Gastrocnemius medialis (tissue), 4 donors: ENCODE results near the gene SOWAHC. TPM values are rescaled to one million over a fixed set of nuclear protein-coding genes. Genes with fewer than 3 reads are reported as not detected.

Source experiments
- ATAC-seq, 2 donors: fragments of 150-250 bp; one replicate each; pipeline ENCODE4 v1.9.1; 2016
- DNase-seq, 2 donors: peaks; one replicate each; pipeline ENCODE4 v3.0.0-alpha.2; 2019
- H3K27ac ChIP-seq, 4 donors: fragments of 200-600 bp; sonication (generic); 1 replicate in 1 of 4; 2 replicates in 3 of 4; pipeline ENCODE4 v1.5.1; 2016 to 2018; ENCODE audit warnings: mild to moderate bottlenecking in 2 of 4, moderate library complexity in 1 of 4
- H3K27me3 ChIP-seq, 3 donors: fragments of 200-600 bp; sonication (generic) in 2 of 3; 1 replicate in 1 of 3; 2 replicates in 2 of 3; pipeline versions ENCODE4 v1.5.1 to v1.6.0; 2016 to 2019; ENCODE audit warnings: mild to moderate bottlenecking in 1 of 3, moderate library complexity in 1 of 3
- H3K36me3 ChIP-seq, 2 donors: fragments of 200-600 bp; sonication (generic) in 1 of 2; one replicate each; pipeline ENCODE4 v1.5.1; 2017 to 2018
- H3K4me1 ChIP-seq, 2 donors: fragments of 200-600 bp; sonication (generic) in 1 of 2; one replicate each; pipeline ENCODE4 v1.5.1; 2016 to 2017; ENCODE audit warnings: mild to moderate bottlenecking in 2 of 2
- H3K4me3 ChIP-seq, 4 donors: fragments of 200-600 bp; sonication (generic) in 3 of 4; 1 replicate in 1 of 4; 2 replicates in 3 of 4; pipeline ENCODE4 v1.5.1; 2016 to 2019; ENCODE audit warnings: mild to moderate bottlenecking in 2 of 4
- H3K9me3 ChIP-seq, 3 donors: fragments of 200-600 bp; sonication (generic) in 2 of 3; 1 replicate in 1 of 3; 2 replicates in 2 of 3; pipeline ENCODE4 v1.5.1; 2016 to 2019
- POLR2A ChIP-seq, 2 donors: fragments of 450-650 bp; IDR thresholded peaks; one replicate each; pipeline ENCODE4 v1.6.1; 2017; ENCODE audit warnings: antibody characterized with exemption in 2 of 2, mild to moderate bottlenecking in 2 of 2, moderate library complexity in 2 of 2
- in situ Hi-C, 4 donors: fragments of 200-750 bp; cut with MboI; loops; one replicate each; pipeline versions ENCODE4 v1.15.0 to v1.8.0; 2017; ENCODE audit warnings: low sequenced_read_pairs in 4 of 4
- intact Hi-C: fragments of 100-400 bp; cut with DNase I; formaldehyde crosslinking; loops from one replicate; pipeline ENCODE4 v1.15.1; 2023; ENCODE audit warnings: low total_unique reads
- total RNA-seq, 4 donors: library from RNA; depleted of rRNA; stranded (reverse); fragments of >200 nt; gene quantifications; one replicate each; pipeline versions ENCODE4 v1.1.0 to v1.2.3, GENCODE V29; 2016
- TF ChIP-seq, protein P1 (sequence below), 5 experiments: fragments of 450-650 bp in 3 of 5; fragments of 200-600 bp in 2 of 5; sonication (generic) in 2 of 5; IDR thresholded peaks in 4 of 5; conservative IDR thresholded peaks in 1 of 5; 1 replicate in 4 of 5; 2 replicates in 1 of 5; pipeline ENCODE4 v1.5.1; 2016 to 2019; ENCODE audit warnings: antibody characterized with exemption in 5 of 5, mild to moderate bottlenecking in 3 of 5, moderate library complexity in 3 of 5

Gene SOWAHC
- total RNA-seq, 4 donors from 2014 or later, result 0.75 to 1.4 (median 0.96) TPM

DNA sequence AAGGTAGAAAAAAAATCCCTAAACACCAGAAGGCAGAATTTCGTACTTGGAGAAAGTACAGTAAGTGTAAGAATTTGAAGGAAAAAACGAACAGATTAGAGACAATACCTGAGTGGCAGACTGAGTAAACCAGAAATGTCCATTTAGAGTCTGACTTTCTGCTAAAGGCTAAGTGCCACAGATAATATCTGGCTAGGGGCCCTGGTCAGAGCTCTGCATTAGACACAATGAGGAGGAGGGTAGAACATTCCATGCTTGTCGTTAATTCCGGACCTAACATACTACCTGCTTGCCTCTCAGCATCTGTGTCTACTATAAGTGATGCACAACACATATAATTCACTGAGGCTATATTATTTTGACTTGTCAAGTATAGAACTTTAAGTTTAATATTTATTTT lies 18.5 kb upstream of the SOWAHC start:
- no peaks in the 10 kb centered on the region for H3K4me1 ChIP-seq
- in situ Hi-C loops (no loop called here), intact Hi-C loops (no loop called here)
- no peaks in the 10 kb centered on the region for H3K36me3 ChIP-seq
- no peaks in the 10 kb centered on the region for H3K27me3 ChIP-seq
- ATAC-seq (no peak), DNase-seq (no peak)
- no peak overlapping the region for H3K4me3 ChIP-seq
- TF ChIP-seq POLR2A (IDR thresholded peaks at IDR 0.05), result no peak
- TF ChIP-seq, protein P1, sequence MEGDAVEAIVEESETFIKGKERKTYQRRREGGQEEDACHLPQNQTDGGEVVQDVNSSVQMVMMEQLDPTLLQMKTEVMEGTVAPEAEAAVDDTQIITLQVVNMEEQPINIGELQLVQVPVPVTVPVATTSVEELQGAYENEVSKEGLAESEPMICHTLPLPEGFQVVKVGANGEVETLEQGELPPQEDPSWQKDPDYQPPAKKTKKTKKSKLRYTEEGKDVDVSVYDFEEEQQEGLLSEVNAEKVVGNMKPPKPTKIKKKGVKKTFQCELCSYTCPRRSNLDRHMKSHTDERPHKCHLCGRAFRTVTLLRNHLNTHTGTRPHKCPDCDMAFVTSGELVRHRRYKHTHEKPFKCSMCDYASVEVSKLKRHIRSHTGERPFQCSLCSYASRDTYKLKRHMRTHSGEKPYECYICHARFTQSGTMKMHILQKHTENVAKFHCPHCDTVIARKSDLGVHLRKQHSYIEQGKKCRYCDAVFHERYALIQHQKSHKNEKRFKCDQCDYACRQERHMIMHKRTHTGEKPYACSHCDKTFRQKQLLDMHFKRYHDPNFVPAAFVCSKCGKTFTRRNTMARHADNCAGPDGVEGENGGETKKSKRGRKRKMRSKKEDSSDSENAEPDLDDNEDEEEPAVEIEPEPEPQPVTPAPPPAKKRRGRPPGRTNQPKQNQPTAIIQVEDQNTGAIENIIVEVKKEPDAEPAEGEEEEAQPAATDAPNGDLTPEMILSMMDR (IDR thresholded peaks at IDR 0.05 in 4 of 5, conservative IDR thresholded peaks at IDR 0.05 in 1 of 5), result no peak
- H3K9me3 ChIP-seq, result no peaks in the 10 kb centered on the region
- H3K27ac ChIP-seq, result no peak overlapping the region

DNA sequence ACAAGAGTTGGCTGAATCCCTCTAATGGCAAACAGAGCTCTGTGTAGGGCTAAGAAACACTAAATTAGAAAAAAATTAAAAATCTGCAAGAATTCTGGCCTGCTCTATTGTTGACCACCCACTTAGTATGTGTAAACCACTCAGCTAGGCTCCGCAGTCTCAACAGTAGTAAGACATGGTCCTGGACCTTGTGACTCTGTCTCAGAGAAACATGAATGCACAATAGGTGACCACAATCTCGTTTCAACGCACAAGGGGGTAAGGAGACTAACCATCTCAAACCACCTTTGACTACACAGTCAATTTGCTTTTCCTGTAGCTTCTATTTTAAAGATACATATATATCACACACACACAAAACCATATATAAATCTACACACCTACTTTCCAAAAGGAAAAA lies 16.9 kb upstream of the SOWAHC start:
- no peaks in the 10 kb centered on the region for H3K27me3 ChIP-seq
- no peak for TF ChIP-seq POLR2A (IDR thresholded peaks at IDR 0.05)
- TF ChIP-seq, protein P1 (IDR thresholded peaks at IDR 0.05 in 4 of 5, conservative IDR thresholded peaks at IDR 0.05 in 1 of 5), result no peak
- intact Hi-C loops, result no loop called here
- H3K36me3 ChIP-seq, result no peaks in the 10 kb centered on the region
- DNase-seq (no peak), ATAC-seq (no peak)
- H3K4me1 ChIP-seq, result peaks cover 0 to 4% of the 10 kb centered on the region in 2 donors
- in situ Hi-C loops, result no loop called here
- no peaks in the 10 kb centered on the region for H3K9me3 ChIP-seq
- no peak overlapping the region for H3K4me3 ChIP-seq
- H3K27ac ChIP-seq, result no peak overlapping the region

DNA sequence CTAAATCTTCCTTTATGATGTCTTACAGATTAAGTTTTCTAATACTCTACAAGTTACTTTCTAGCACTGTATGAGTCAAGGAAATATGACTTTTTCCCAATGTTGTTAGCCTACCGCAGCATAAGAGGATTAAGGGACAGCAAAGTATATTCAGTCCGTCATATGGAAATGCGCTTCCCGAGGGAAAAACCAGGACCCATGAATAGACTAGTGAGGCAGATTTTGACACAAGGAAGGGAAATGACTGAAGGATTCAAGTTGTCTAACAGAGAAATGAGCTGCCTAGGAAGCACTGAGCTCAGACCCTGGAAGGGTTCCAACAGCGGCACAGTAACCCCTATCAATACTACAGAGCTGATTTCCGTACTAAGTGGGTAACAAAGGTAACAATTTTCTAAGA lies 12.4 kb upstream of the SOWAHC start:
- no peaks in the 10 kb centered on the region for H3K27me3 ChIP-seq
- intact Hi-C loops (no loop called here), in situ Hi-C loops (no loop called here)
- peaks cover 3 to 4% of the 10 kb centered on the region in 2 donors for H3K4me1 ChIP-seq
- ATAC-seq (no peak), DNase-seq (no peak)
- H3K27ac ChIP-seq, result no peak overlapping the region
- TF ChIP-seq POLR2A (IDR thresholded peaks at IDR 0.05), result no peak
- TF ChIP-seq, protein P1 (IDR thresholded peaks at IDR 0.05 in 4 of 5, conservative IDR thresholded peaks at IDR 0.05 in 1 of 5), result no peak
- no peak overlapping the region for H3K4me3 ChIP-seq
- H3K9me3 ChIP-seq, result no peaks in the 10 kb centered on the region
- H3K36me3 ChIP-seq, result no peaks in the 10 kb centered on the region

DNA sequence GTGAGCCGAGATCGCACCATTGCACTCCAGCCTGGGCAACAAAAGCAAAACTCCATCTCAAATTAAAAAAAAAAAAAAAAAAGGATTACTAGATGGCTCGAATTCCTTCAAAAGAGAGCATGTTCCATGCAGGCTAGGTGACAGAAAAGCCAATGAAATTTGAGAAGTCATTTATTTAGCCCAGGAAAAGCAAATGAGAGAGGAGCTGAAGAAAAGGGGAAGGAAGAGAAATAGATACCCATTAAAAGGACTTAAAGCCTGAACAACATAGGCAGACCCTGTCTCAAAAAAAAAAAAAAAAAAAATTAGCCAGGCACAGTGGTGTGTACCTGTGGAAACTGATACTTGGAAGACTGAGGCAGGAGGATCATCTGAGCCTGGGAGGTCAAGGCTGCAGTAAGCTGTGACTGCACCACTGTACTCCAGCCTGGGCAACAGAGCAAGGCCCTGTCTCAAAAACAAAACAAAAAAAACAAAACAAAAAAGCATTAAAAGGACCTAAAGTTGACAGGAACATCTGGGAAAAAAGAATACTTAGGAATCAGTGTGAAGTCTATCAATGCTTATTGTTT lies 11.5 kb upstream of the SOWAHC start:
- in situ Hi-C loops (no loop called here), intact Hi-C loops (no loop called here)
- no peak for DNase-seq
- Histone ChIP-seq H3K27me3 (no peaks in the 10 kb centered on the region), H3K9me3 (no peaks in the 10 kb centered on the region), H3K27ac (no peak overlapping the region), H3K4me1 (peaks cover 3 to 4% of the 10 kb centered on the region in 2 donors), H3K36me3 (no peaks in the 10 kb centered on the region), H3K4me3 (no peak overlapping the region)
- no peak for ATAC-seq
- no peak for TF ChIP-seq POLR2A (IDR thresholded peaks at IDR 0.05)
- TF ChIP-seq, protein P1 (IDR thresholded peaks at IDR 0.05 in 4 of 5, conservative IDR thresholded peaks at IDR 0.05 in 1 of 5), result no peak

DNA sequence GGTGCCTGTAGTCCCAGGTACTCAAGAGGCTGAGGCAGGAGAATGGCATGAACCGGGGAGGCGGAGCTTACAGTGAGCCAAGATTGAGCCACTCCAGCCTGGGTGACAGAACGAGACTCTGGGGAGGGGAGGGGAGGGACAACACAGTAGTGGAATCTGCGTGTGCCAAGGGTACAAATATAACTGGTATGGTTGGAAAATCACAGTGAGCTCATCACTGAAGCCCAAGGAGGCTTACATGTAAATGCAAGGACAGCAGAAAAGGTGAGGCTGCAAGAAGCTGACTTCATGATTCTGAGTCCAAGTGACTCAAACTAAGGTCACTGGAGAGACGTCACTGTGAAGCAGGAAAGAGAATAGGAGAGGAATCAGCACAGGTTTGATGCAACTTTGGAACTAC lies 9.6 kb upstream of the SOWAHC start:
- no peak overlapping the region for H3K27ac ChIP-seq
- TF ChIP-seq POLR2A (IDR thresholded peaks at IDR 0.05), result no peak
- TF ChIP-seq, protein P1 (IDR thresholded peaks at IDR 0.05 in 4 of 5, conservative IDR thresholded peaks at IDR 0.05 in 1 of 5), result no peak
- DNase-seq, result no peak
- ATAC-seq, result no peak
- H3K4me3 ChIP-seq, result no peak overlapping the region
- intact Hi-C loops (no loop called here), in situ Hi-C loops (no loop called here)
- no peaks in the 10 kb centered on the region for H3K27me3 ChIP-seq
- H3K36me3 ChIP-seq, result no peaks in the 10 kb centered on the region
- no peaks in the 10 kb centered on the region for H3K9me3 ChIP-seq
- H3K4me1 ChIP-seq, result peaks cover 3 to 4% of the 10 kb centered on the region in 2 donors
